Activated CD8-positive, alpha-beta T cell treated with anti-CD3 and anti-CD28 coated beads for 36 hours (primary cell): Measurements from ENCODE around the gene TNFAIP8L1. TPM values are rescaled to one million over a fixed set of nuclear protein-coding genes. Genes with fewer than 3 reads are reported as not detected.

Experiments used
- ATAC-seq: fragments of 200-7000 bp; cut with Tn5 transposase; one replicate; pipeline ENCODE4 v1.10.0; 2021; ENCODE audit warnings: mild to moderate bottlenecking, moderate library complexity
- CTCF ChIA-PET: fragments of 350-600 bp; sonication (Branson Sonifier 250); formaldehyde crosslinking; loops from one replicate; lab custom pipeline; 2021; ENCODE audit warnings: antibody characterized with exemption; lab: Charles Lee
- POLR2A ChIA-PET: fragments of 350-600 bp; sonication (Branson Sonifier 250); formaldehyde crosslinking; loops from one replicate; lab custom pipeline; 2021; ENCODE audit warnings: antibody characterized with exemption; lab: Charles Lee
- DNase-seq: peaks from one replicate; pipeline ENCODE4 v3.0.0-alpha.2; 2020
- H3K27ac Mint-ChIP-seq: one replicate; pipeline ENCODE4 v1.8.0; 2021; ENCODE audit warnings: mild to moderate bottlenecking, mixed read lengths
- H3K27me3 Mint-ChIP-seq: one replicate; pipeline ENCODE4 v1.8.0; 2021; ENCODE audit warnings: mixed read lengths
- H3K36me3 Mint-ChIP-seq: one replicate; pipeline ENCODE4 v1.8.0; 2021; ENCODE audit warnings: low read depth, mixed read lengths
- H3K4me1 Mint-ChIP-seq: one replicate; pipeline ENCODE4 v1.8.0; 2021; ENCODE audit warnings: low read depth, mixed read lengths
- H3K4me3 Mint-ChIP-seq: one replicate; pipeline ENCODE4 v1.8.0; 2021; ENCODE audit warnings: mild to moderate bottlenecking, moderate library complexity, mixed read lengths
- H3K9me3 Mint-ChIP-seq: one replicate; pipeline ENCODE4 v1.8.0; 2021; ENCODE audit warnings: mixed read lengths
- intact Hi-C: fragments of 100-400 bp; cut with micrococcal nuclease; formaldehyde crosslinking; loops from one replicate; pipeline ENCODE4 v1.10.0; 2022
- total RNA-seq, 2 experiments: library from RNA; stranded (reverse); gene quantifications; one replicate each; pipeline ENCODE4 v1.2.3, GENCODE V29; 2021
- TF ChIP-seq, protein P1 (sequence below): fragments of 200-600 bp; IDR thresholded peaks from one replicate; pipeline ENCODE4 v1.8.0; 2022; ENCODE audit warnings: antibody characterized with exemption, mild to moderate bottlenecking

Gene TNFAIP8L1
- total RNA-seq, 2 experiments from 2014 or later = 13.5 to 13.7 TPM

DNA sequence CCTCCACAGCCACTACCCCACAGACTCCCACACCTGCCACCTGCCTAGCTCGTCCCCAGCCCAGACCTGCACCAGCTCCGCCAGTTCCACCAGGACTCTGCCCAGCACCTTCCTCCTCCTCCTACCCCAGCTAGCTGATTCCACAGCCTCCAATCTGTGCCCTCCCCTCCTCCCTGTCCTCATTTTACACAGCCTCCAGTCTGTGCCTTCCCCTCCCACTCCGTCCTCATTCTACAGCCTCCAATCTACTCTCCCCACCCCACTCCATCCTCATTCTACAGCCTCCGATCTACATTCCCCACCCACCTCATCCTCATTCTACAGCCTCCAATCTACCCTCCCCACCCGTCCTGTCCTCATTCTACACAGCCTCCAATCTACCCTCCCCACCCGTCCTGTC, 23.5 kb downstream of the TNFAIP8L1 start:
- H3K36me3 Mint-ChIP-seq = peaks cover 21% of the 10 kb centered on the region
- CTCF ChIA-PET = no interaction called here
- POLR2A ChIA-PET = no interaction called here
- H3K4me1 Mint-ChIP-seq = peaks cover 5% of the 10 kb centered on the region
- no peaks in the 10 kb centered on the region for H3K27me3 Mint-ChIP-seq
- ATAC-seq = no peak
- intact Hi-C loops = no loop called here
- TF ChIP-seq, protein P1, sequence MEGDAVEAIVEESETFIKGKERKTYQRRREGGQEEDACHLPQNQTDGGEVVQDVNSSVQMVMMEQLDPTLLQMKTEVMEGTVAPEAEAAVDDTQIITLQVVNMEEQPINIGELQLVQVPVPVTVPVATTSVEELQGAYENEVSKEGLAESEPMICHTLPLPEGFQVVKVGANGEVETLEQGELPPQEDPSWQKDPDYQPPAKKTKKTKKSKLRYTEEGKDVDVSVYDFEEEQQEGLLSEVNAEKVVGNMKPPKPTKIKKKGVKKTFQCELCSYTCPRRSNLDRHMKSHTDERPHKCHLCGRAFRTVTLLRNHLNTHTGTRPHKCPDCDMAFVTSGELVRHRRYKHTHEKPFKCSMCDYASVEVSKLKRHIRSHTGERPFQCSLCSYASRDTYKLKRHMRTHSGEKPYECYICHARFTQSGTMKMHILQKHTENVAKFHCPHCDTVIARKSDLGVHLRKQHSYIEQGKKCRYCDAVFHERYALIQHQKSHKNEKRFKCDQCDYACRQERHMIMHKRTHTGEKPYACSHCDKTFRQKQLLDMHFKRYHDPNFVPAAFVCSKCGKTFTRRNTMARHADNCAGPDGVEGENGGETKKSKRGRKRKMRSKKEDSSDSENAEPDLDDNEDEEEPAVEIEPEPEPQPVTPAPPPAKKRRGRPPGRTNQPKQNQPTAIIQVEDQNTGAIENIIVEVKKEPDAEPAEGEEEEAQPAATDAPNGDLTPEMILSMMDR = no peak
- no peaks in the 10 kb centered on the region for H3K9me3 Mint-ChIP-seq
- no peak overlapping the region for H3K27ac Mint-ChIP-seq
- no peak overlapping the region for H3K4me3 Mint-ChIP-seq
- DNase-seq = no peak

DNA sequence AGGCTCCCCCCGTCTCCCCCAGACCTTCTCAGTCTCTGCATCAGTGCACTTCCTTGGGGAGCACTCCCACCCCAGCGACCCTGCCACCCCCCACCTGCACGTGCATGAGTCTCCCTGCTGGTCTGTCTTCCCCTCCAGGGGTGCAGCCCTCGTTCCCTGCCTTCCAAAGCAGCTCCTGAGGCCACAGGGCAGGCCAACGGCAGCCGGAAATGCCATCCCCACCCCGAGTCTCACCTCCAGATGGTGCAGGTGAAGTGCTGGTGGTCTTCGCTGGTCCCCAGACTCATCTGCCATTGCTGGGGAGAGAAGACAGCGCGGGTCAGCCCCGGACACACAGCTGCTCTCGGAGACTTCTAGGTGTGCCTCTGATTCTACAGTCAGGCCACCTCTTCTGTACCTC, 25.3 kb downstream of the TNFAIP8L1 start:
- CTCF ChIA-PET = interaction anchor here (0.5 kb wide), 1 partner anchor 680 kb away, joined by 3 read pairs; no protein-coding TSS in a partner anchor
- Mint-ChIP-seq H3K36me3 (peaks cover 22% of the 10 kb centered on the region), H3K27me3 (no peaks in the 10 kb centered on the region), H3K4me3 (no peak overlapping the region), H3K4me1 (peaks cover 15% of the 10 kb centered on the region), H3K27ac (no peak overlapping the region), H3K9me3 (no peaks in the 10 kb centered on the region)
- TF ChIP-seq, protein P1 = no peak
- no peak for ATAC-seq
- POLR2A ChIA-PET = interaction anchor here (1.3 kb wide), 1 partner anchor 9 kb away, joined by 5 read pairs; no protein-coding TSS in a partner anchor
- DNase-seq = no peak
- intact Hi-C loops = no loop called here

DNA sequence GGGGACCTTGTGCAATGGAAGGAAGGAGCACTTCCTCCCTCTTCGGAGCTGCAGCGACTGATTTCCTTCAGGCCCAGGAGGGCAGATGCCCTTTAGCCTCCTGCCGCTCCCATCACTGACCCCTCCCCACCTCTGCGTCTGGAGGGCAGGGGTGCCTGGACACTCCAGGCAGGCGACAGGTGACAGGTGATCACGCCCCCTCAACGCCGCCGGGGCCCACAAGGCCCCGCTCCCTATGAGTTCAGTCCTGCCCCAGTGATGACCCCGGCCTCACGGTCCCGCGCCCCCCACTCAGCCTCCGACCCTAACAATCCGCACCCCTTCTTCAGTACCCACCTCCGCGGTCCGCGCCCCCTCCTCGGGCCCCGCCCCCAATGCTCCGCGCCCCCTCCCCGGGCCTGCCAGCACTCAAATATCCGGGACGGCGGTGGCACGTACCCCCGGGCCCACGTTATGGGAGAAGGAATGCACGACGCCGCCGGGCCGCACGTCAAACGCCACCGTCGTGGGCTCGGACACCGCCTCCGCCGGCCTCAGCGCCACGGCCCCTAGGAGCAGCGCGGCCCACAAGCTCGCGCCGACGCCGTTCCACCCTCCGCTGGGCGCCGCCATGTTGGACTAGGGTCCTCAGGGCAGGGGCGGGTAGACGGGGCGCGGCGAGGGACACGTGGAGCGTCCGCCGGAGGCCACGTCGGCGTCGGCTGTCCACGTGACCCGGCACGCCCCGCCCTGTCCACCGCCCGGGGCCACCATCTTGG, 30.6 kb downstream of the TNFAIP8L1 start, which contains the start of gene MYDGF:
Gene MYDGF, minus strand, starts transcription at position 620 of the 758 bp plus-strand sequence. Its CDS starts 8 bp downstream, at position 612.
- H3K4me3 Mint-ChIP-seq = peak within 1 kb of the TSS; percentile 88
- POLR2A ChIA-PET = interaction anchor here (0.6 kb wide), 1 partner anchor 290 kb away, joined by 3 read pairs; no protein-coding TSS in a partner anchor

DNA sequence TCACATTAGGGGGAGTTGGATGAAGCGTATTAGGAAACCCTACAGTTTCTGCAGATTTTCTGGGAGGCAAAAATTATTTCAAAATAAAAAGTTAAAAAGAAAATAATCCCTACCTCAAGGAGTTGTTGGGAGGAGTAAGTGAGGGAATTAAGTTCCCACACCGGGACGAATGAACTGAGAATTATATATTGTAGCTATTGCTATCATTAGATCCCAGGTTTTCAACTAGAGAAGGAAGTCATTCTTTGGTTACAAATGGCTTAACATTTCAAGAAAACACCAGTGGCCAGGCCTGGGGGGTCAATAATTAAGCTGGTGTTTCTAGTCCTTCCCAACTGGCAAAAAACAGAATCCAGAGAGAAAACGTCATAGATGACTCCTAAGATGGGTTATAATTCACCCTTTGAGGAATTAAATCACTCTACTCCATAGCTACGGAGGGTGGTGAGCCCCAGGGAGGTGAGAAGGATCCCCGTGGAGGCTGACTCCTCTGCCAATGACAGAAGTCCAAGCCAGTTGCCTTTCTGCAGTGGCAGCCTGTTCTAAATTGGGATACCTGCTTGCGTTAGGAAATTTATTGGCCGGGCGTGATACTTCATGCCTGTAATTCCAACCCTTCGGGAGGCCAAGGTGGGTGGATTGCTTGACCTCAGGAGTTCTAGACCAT, 32.0 kb downstream of the TNFAIP8L1 start:
- DNase-seq = no peak
- H3K4me1 Mint-ChIP-seq = peaks cover 10% of the 10 kb centered on the region
- no peaks in the 10 kb centered on the region for H3K9me3 Mint-ChIP-seq
- H3K27me3 Mint-ChIP-seq = no peaks in the 10 kb centered on the region
- no peak overlapping the region for H3K27ac Mint-ChIP-seq
- TF ChIP-seq, protein P1 = no peak
- POLR2A ChIA-PET = no interaction called here
- H3K4me3 Mint-ChIP-seq = peak overlapping the region; percentile 40
- H3K36me3 Mint-ChIP-seq = peaks cover 13% of the 10 kb centered on the region
- intact Hi-C loops = no loop called here
- ATAC-seq = no peak
- CTCF ChIA-PET = interaction anchor here (0.7 kb wide), 1 partner anchor 18 kb away, joined by 3 read pairs; no protein-coding TSS in a partner anchor

More for the DNA sequence above, 30.6 kb downstream of the TNFAIP8L1 start, which contains the start of gene MYDGF:
- CTCF ChIA-PET = no interaction called here
- Mint-ChIP-seq H3K27me3 (no peaks in the 10 kb centered on the region), H3K9me3 (no peaks in the 10 kb centered on the region), H3K27ac (peak within 1 kb of the TSS; percentile 85), H3K36me3 (peaks cover 15% of the 10 kb centered on the region), H3K4me1 (peaks cover 13% of the 10 kb centered on the region)
- intact Hi-C loops = no loop called here
- TF ChIP-seq, protein P1 = no peak
- ATAC-seq (peak; percentile 99), DNase-seq (peak; percentile 95)
